Epithelial cell of proximal tubule (primary cell): ENCODE results near the gene RAP1GAP. TPM values are rescaled to one million over a fixed set of nuclear protein-coding genes. Genes with fewer than 3 reads are reported as not detected.

Experiments used
- DNase-seq: peaks from one replicate; pipeline ENCODE4 v3.0.0-alpha.2; 2011; ENCODE audit warnings: low read depth
- H3K4me3 ChIP-seq: 2 replicates; pipeline ENCODE4 v1.5.1; 2011; ENCODE audit warnings: low read depth, mild to moderate bottlenecking, low read length
- total RNA-seq: library from RNA; depleted of rRNA; stranded (reverse); fragments of >200 nt; gene quantifications from 2 replicates; pipeline ENCODE4 v1.2.3, GENCODE V29; 2015
- TF ChIP-seq, protein P1 (sequence below): conservative IDR thresholded peaks from 2 replicates; pipeline ENCODE4 v1.5.1; 2012; ENCODE audit warnings: low read depth, mild to moderate bottlenecking, low read length

Gene RAP1GAP
- total RNA-seq, 1 donor from 2014 or later, result 2.4 TPM

DNA sequence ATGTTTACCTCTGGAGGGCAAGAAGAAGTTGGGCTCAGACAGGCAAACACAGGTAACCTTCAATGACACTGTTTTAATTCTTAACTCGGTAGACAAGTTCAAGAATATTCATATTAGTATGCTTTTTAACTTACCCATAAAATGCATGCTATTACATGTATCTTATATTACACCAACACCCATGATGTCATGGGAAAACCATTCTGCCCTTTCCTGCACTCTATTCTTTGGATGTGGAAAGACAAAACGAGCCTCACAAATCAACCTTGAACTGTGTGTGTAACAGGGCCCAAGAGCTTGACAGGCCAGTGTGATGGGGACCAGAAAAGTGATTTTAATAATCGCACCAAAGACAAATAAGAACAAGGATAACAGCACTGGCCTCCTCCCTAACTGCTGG lies 22.6 kb upstream of the RAP1GAP start:
- no peak overlapping the region for H3K4me3 ChIP-seq
- TF ChIP-seq, protein P1, sequence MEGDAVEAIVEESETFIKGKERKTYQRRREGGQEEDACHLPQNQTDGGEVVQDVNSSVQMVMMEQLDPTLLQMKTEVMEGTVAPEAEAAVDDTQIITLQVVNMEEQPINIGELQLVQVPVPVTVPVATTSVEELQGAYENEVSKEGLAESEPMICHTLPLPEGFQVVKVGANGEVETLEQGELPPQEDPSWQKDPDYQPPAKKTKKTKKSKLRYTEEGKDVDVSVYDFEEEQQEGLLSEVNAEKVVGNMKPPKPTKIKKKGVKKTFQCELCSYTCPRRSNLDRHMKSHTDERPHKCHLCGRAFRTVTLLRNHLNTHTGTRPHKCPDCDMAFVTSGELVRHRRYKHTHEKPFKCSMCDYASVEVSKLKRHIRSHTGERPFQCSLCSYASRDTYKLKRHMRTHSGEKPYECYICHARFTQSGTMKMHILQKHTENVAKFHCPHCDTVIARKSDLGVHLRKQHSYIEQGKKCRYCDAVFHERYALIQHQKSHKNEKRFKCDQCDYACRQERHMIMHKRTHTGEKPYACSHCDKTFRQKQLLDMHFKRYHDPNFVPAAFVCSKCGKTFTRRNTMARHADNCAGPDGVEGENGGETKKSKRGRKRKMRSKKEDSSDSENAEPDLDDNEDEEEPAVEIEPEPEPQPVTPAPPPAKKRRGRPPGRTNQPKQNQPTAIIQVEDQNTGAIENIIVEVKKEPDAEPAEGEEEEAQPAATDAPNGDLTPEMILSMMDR, result no peak
- no peak for DNase-seq

DNA sequence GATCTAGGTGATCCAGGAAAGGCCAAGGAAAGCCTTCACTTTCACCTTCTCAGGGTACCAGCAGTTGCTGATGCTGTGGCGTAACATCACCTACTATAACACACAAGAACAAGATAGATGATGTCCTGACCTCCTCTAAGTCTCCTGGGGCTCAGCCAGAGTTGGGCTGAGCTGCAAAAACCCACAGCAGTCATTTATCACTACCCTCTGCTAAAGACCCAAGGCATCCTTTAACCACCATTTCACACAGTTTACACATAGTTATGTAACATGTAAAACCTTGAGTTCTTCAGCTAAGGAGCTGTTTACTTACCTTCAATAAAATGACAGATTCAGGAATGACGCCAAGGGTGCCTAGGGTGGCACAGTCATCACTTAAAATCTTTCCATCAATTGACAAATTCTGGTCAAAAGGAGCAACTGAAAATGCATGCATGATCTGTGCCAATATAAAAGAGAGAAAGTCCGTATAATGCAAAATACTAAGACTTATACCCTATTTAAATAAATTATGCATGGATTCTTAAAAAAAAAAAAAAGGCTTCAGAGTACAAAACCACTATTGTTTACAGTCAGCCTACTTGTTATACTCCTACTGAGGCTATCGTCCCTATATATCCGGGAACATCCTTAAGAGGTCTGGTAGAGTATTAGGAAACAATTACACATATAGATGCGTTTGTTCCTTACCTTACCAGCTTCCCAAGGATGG lies 20.7 kb upstream of the RAP1GAP start:
- H3K4me3 ChIP-seq, result no peak overlapping the region
- TF ChIP-seq, protein P1, result no peak
- DNase-seq, result no peak

DNA sequence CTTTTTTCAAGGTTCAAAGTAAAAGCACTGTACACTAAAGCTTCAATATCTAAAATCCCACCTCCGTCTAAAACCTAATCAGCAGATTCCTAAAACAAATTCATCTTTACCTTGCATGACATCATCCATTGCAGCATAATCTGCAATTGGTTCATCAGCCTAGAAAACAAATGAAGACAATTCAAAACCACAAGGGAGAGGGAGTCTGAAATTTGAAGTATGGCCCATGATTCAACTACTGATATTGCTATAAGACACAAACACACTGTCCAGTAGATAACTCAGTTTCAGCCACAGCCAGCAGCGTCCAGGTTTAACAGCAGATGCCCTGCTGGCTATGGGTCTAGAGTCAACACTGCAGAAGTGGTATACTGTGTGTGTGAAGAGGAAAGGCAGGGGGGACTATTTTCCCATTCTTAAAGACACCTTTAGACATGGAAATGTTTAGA lies 17.9 kb upstream of the RAP1GAP start:
- no peak overlapping the region for H3K4me3 ChIP-seq
- TF ChIP-seq, protein P1, result no peak
- no peak for DNase-seq

DNA sequence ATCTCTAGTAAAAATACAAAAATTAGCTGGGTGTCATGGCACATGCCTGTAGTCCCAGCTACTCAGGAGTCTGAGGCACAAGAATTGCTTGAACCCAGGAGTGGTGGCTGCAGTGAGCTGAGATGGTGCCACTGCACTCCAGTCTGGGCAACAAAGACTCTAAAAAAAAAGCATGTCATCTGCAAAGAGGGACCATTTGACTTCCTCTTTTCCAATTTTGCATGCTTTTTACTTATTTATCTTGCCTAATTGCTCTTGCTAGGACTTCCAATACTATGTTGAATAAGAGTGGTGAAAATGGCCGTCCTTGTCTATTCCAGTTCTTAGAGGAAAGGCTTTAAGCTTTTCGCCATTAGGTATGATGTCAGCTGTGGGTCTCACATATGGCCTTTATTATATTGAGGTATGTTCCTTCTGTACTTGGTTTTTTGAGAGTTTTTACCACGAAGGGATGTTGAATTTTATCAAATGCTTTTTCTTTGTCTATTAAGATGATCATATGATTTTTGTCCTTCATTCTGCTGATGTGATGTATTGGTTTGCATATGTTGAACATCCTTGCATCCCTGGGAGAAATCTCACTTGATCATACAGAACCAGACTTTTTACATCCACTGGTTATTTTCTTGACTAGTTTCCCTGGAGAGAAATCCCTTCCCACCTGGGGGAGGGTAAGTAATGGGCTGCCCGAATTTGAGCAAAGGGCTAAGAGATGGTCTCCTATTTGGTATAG lies 17.0 kb upstream of the RAP1GAP start:
- TF ChIP-seq, protein P1, result no peak
- H3K4me3 ChIP-seq, result no peak overlapping the region
- DNase-seq, result no peak

DNA sequence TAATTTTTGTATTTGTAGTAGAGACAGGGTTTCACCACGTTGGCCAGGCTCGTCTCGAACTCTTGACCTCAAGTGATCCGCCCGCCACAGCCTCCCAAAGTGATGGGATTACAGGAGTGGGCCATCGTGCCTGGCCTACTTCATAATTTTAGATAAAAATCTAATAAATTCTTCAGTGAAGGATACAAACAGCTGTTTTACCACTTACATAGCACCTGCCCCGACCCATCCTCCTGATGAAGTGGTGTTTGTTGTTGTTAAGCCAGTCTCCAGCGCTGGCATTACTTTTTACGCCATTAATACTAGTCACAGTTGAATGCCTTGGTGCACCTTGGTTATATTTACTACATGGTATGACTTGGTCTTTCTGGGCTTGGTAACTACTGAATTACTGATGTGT lies 12.3 kb upstream of the RAP1GAP start:
- H3K4me3 ChIP-seq, result no peak overlapping the region
- no peak for DNase-seq
- TF ChIP-seq, protein P1, result no peak

DNA sequence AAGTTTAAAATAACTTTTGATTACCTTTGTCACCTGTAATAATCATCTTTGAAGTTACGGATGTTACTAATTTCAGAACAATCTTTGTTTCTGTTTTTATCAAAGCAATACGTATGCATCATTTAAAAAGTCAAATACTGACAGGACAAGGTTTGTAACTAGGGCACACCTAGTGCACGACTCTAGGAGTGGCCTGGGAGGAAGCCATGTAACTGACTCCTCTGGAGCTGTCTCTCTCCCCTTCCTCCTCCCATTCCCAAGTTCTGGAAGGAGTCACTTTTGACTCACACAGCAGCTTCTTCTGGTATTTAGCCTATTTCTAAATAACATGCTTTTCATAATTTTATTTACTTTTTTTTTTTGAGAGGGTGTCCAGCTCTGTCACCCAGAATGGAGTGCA lies 11.8 kb upstream of the RAP1GAP start:
- TF ChIP-seq, protein P1, result no peak
- no peak overlapping the region for H3K4me3 ChIP-seq
- DNase-seq, result no peak
